Tibial nerve (tissue), 4 donors: ENCODE data around the gene AP3S2.

ENCODE experiments used
- EP300 ChIP-seq, 2 donors: sonication (generic); formaldehyde crosslinking; IDR thresholded peaks; one replicate each; pipeline ENCODE4 v1.6.1; 2017; ENCODE audit warnings: antibody characterized with exemption in 2 of 2, mild to moderate bottlenecking in 1 of 2
- POLR2A ChIP-seq, 2 donors: fragments of 450-650 bp; IDR thresholded peaks; one replicate each; pipeline ENCODE4 v1.6.1; 2017; ENCODE audit warnings: antibody characterized with exemption in 2 of 2, mild to moderate bottlenecking in 2 of 2, moderate library complexity in 2 of 2
- TF ChIP-seq, protein P1 (sequence below), 5 experiments: fragments of 200-600 bp in 3 of 5; fragments of 450-650 bp in 2 of 5; sonication (generic) in 3 of 5; IDR thresholded peaks; one replicate each; pipeline ENCODE4 v1.5.1; 2016 to 2019; ENCODE audit warnings: antibody characterized with exemption in 5 of 5, mild to moderate bottlenecking in 3 of 5, moderate library complexity in 2 of 5

DNA sequence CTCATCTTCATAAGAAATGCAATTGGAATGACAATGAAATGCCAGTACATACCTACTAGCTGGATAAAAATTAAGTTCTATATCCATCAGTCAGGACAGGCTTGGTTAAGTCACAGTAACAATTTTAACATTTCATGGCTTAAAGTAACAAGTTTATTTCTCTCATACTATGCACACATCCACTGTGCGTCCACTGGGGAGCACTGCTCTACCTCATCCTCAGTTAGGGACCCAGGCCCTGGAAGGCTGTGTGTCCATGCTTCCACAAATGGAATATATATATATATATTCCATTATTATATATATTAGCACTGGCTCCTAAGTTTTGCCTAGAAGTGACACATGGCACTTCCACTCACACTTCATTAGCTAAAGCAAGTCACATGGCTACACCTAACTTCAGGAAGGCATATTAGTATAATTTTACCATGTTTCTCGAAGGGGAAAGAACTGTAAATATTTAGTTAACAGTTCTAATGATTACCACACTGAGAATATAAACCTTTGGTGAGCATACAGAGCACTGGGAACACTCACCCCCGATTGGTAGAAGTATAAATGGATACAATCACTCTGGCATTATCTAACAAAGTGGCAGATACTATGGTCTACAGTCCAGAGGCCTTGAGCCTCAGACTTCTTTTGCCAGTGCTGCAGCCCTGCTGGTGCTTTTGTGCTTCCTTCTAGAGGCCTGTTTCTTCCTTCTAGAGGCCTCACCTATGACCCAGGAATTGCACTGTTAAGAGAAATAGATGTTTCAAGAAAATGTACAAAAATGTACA, 28.6 kb downstream of the AP3S2 start:
- TF ChIP-seq POLR2A (IDR thresholded peaks at IDR 0.05) = no peak
- TF ChIP-seq, protein P1, sequence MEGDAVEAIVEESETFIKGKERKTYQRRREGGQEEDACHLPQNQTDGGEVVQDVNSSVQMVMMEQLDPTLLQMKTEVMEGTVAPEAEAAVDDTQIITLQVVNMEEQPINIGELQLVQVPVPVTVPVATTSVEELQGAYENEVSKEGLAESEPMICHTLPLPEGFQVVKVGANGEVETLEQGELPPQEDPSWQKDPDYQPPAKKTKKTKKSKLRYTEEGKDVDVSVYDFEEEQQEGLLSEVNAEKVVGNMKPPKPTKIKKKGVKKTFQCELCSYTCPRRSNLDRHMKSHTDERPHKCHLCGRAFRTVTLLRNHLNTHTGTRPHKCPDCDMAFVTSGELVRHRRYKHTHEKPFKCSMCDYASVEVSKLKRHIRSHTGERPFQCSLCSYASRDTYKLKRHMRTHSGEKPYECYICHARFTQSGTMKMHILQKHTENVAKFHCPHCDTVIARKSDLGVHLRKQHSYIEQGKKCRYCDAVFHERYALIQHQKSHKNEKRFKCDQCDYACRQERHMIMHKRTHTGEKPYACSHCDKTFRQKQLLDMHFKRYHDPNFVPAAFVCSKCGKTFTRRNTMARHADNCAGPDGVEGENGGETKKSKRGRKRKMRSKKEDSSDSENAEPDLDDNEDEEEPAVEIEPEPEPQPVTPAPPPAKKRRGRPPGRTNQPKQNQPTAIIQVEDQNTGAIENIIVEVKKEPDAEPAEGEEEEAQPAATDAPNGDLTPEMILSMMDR (IDR thresholded peaks at IDR 0.05) = no peak
- TF ChIP-seq EP300 (IDR thresholded peaks at IDR 0.05) = no peak
